Subcutaneous adipose tissue (tissue), 4 donors: ENCODE measurements around the gene RAPGEF5. TPM values are rescaled to one million over a fixed set of nuclear protein-coding genes. Genes with fewer than 3 reads are reported as not detected.

ENCODE experiments used
- total RNA-seq, 4 donors: library from RNA; depleted of rRNA; stranded (reverse); fragments of >200 nt; gene quantifications; one replicate each; pipeline ENCODE4 v1.1.0, GENCODE V29; 2016
- TF ChIP-seq, protein P1 (sequence below): fragments of 450-650 bp; IDR thresholded peaks from one replicate; pipeline ENCODE4 v1.5.1; 2016; ENCODE audit warnings: low read depth, mild to moderate bottlenecking, control low read depth, antibody characterized with exemption, moderate library complexity

The RAPGEF5 gene
- total RNA-seq, 4 donors from 2014 or later = 19.7 to 96.2 (median 63.1) TPM

DNA sequence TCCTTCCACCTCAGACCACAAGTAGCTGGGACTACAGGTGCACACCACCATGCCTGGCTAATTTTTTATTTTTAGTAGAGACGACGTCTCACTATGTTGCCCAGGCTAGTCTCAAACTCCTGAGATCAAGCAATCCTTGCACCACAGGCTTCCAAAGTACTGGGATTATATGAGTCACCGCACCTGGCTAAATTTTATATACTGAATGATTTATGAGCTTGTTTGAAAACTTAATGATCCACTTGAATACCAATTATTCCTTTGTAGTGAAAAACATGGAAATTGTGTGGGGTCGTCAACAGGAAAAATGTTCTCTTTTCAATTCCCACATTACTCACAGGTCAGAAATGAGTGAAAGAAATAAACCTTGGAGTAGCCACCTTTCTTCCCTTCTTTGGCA is 31.3 kb downstream of the RAPGEF5 start:
- TF ChIP-seq, protein P1, sequence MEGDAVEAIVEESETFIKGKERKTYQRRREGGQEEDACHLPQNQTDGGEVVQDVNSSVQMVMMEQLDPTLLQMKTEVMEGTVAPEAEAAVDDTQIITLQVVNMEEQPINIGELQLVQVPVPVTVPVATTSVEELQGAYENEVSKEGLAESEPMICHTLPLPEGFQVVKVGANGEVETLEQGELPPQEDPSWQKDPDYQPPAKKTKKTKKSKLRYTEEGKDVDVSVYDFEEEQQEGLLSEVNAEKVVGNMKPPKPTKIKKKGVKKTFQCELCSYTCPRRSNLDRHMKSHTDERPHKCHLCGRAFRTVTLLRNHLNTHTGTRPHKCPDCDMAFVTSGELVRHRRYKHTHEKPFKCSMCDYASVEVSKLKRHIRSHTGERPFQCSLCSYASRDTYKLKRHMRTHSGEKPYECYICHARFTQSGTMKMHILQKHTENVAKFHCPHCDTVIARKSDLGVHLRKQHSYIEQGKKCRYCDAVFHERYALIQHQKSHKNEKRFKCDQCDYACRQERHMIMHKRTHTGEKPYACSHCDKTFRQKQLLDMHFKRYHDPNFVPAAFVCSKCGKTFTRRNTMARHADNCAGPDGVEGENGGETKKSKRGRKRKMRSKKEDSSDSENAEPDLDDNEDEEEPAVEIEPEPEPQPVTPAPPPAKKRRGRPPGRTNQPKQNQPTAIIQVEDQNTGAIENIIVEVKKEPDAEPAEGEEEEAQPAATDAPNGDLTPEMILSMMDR = no peak

DNA sequence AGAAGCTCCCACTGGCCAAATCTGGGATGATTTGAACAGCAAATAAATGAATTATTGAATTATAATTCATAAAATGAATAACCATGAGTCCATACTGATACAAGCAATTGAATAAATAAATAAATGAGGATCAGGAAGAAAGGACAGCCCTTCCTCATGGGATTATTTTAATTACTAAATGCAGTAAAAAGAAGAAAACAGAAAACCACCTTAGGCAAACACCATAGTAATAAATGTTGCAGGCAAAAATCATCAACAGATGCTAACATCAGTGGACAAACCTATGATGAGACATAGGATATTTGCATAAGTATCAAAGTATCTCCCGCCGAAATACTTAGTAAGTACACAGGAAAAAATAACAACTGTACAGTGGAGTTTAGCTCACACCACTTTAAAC is 33.2 kb downstream of the RAPGEF5 start:
- TF ChIP-seq, protein P1 = no peak

DNA sequence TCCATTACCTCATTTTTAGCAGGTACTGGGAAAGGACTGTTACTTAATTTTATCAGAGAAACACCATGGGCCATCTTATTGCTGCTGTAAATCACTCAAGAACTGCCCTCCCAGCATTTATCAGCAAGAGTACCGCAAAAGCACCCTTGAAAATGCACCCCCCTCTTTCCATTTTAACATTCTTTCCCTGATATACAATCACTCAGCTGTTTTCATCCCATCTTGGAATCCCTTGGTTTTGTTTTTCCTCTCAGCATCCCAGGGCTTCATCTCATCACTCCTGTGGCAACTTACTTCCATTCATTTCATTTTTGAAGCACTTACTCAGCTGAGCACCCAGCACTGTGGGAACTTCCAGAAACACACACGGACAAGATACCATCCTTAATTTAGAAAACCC is 36.5 kb downstream of the RAPGEF5 start:
- TF ChIP-seq, protein P1 = no peak

GRCh38 chr7:22319424-22320403 is 37.2 kb downstream of the RAPGEF5 start:
- TF ChIP-seq, protein P1 = no peak

DNA sequence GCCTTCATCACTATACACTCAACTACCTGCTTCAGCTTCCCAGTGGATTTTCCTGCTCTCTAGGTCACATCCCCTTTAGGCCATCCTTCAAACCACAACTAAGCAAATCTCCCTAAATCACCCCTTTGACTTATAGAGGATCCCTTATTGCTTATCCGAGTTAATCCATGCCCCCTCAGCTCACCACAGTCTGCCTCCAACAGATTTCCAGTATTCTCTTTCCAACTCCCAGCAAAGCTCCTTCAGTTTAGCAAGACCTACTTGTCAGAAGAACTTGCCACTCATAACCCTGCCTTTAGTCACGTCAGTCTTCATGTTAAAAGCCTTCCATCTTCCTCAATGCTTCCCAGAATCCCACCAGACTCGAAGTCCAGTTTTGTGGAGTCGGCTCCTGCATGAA is 38.6 kb downstream of the RAPGEF5 start:
- TF ChIP-seq, protein P1 = no peak

DNA sequence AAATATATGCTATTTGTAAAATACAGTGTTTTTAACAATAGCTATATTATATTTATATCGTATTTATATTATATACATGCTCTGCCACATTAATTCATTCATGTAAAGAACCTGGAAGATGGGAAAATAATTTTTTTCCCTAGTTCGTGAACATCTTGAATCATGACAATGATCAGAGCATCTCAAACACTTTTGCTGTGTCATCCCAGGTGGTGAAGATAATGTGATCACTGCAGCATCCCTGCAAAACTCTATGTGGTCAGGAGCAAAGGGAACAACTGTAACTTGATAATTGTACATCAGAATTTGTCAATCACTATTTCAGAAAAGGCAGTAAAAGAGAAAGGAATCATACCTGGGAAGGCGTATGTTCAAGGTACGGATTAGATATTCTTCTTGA is 39.3 kb downstream of the RAPGEF5 start:
- TF ChIP-seq, protein P1 = no peak

- TF ChIP-seq, protein P1 = no peak
Measured at GRCh38 chr7:22316914-22317313, 40.0 kb downstream of the RAPGEF5 start.
